Heart right ventricle (tissue), 16 donors: ENCODE measurements around the gene GNAO1. TPM values are rescaled to one million over a fixed set of nuclear protein-coding genes. Genes with fewer than 3 reads are reported as not detected.
"Not testable (repeated sequence)": the region's sequence is repeated elsewhere in the genome, so short reads cannot be mapped to it uniquely, and the experiment has no call there.

Experiments
- ATAC-seq, 8 donors: fragments of 200-7000 bp; cut with Tn5 transposase; one replicate each; pipeline ENCODE4 v1.9.1; 2020; ENCODE audit warnings: mild to moderate bottlenecking in 8 of 8, moderate library complexity in 8 of 8, moderate number of reproducible peaks in 1 of 8
- DNase-seq, 2 donors: peaks; one replicate each; pipeline ENCODE4 v3.0.0-alpha.2; 2020
- H3K27ac ChIP-seq, 10 donors: fragments of 200-600 bp; sonication (generic) in 2 of 10; one replicate each; pipeline versions ENCODE4 v1.5.0 to v1.8.0; 2020 to 2022; ENCODE audit warnings: mild to moderate bottlenecking in 3 of 10
- H3K27me3 ChIP-seq, 7 donors: fragments of 200-600 bp; one replicate each; pipeline ENCODE4 v1.8.0; 2021 to 2022; ENCODE audit warnings: mild to moderate bottlenecking in 2 of 7
- H3K36me3 ChIP-seq, 9 donors: fragments of 200-600 bp; sonication (generic) in 1 of 9; one replicate each; pipeline versions ENCODE4 v1.5.0 to v1.8.0; 2020 to 2022; ENCODE audit warnings: mild to moderate bottlenecking in 2 of 9
- H3K4me1 ChIP-seq, 9 donors: fragments of 200-600 bp; sonication (generic) in 1 of 9; one replicate each; pipeline versions ENCODE4 v1.5.0 to v1.8.0; 2020 to 2022; ENCODE audit warnings: mild to moderate bottlenecking in 4 of 9
- H3K4me3 ChIP-seq, 10 donors: fragments of 200-600 bp; sonication (generic) in 2 of 10; one replicate each; pipeline versions ENCODE4 v1.5.0 to v1.8.0; 2020 to 2022; ENCODE audit warnings: mild to moderate bottlenecking in 7 of 10, moderate library complexity in 2 of 10
- H3K9me3 ChIP-seq, 11 donors: fragments of 200-600 bp in 10 of 11; sonication (generic) in 2 of 11; one replicate each; pipeline versions ENCODE4 v1.5.0 to v1.8.0; 2013 to 2022; ENCODE audit warnings: mild to moderate bottlenecking in 2 of 11, control low read depth in 1 of 11, moderate library complexity in 1 of 11
- WGBS, 2 donors: extraction: QIAGEN DNeasy Blood & Tissue Kit; methylation state at CpG; one replicate each; pipeline ENCODE4 v1.1.7; 2013; ENCODE audit warnings: inconsistent platforms in 1 of 2; 5-methylcytosine and 5-hydroxymethylcytosine counted together
- intact Hi-C, 10 donors: fragments of 100-400 bp; cut with DNase I; formaldehyde crosslinking; loops; one replicate each; pipeline versions ENCODE4 v1.11.1 to v1.14.2; 2022
- polyA plus RNA-seq, 2 donors: library from polyadenylated mRNA; stranded (reverse); fragments of 200-250 nt; gene quantifications; one replicate each; pipeline ENCODE4 v1.2.3, GENCODE V29; 2013
- total RNA-seq, 10 donors: library from RNA; stranded (reverse); fragmentation: NEBNext Ultra II Directional in 3 of 10; extraction: Animal tissue kit (Norgen Biotek cat#: 25700) in 3 of 10; gene quantifications; one replicate each; pipeline versions ENCODE4 v1.2.1 to v1.2.4, GENCODE V29; 2021 to 2023
- TF ChIP-seq, protein P1 (sequence below), 9 donors: fragments of 200-600 bp; sonication (generic) in 2 of 9; IDR thresholded peaks; one replicate each; pipeline versions ENCODE4 v1.5.0 to v1.8.0; 2021 to 2022; ENCODE audit warnings: antibody characterized with exemption in 9 of 9, mild to moderate bottlenecking in 5 of 9, moderate library complexity in 1 of 9
- donor health status: Arrhythmogenic right ventricular cardiomyopathy.
- donor health status: ischemic (EF 13 %, LVEDD 7.1; RV severe dilation, severe dysfunction).
- donor health status: healthy with polysubstance abuse.
- donor health status: DM: no; HTN: yes; CAD: no.
- donor health status: DM: no; HTN: no; CAD: no.
- donor health status: ischemic (EF 25% LVEDD 6.9; RV normal size, moderate dysfunction).
- donor health status: ischemic (EF 25% LVEDD 5.7; RV mildly dilated, moderate dysfunction).
- donor health status: healthy.
- donor health status: DM: yes; HTN: yes; CAD: no.
- donor health status: Ischemic cardiomyopathy.
- donor health status: ischemic (EF 35%, LVEDD 5.7; RV mildly dilated, moderate dysfunction).
- donor health status: nonischemic (EF 11% LVEDD 7.7; RV severe dilation, severe dysfunction).
- donor health status: DM: yes; HTN: yes; CAD: no.
- donor health status: PGD.
- donor health status: ischemic (EF 29% LVEDD 5.4; RV normal size, mild dysfunction).
- donor health status: nonischemic (EF 23%, LVEDD 6.1; RV moderate dilation, normal function).

Gene GNAO1
- total and polyA plus RNA-seq, 12 donors: 1.4 to 36.7 (median 13.5) TPM

- H3K4me3 ChIP-seq, ATAC-seq, DNase-seq, intact Hi-C loops, H3K27ac ChIP-seq, H3K27me3 ChIP-seq, H3K4me1 ChIP-seq: not testable (repeated sequence)
- WGBS, 2 donors: 93% methylated on average over 3 of the region's 3 CpGs
- H3K36me3 ChIP-seq: peaks cover 0 to 99% (median 35%) of the 10 kb centered on the region in 9 donors
- peaks cover 0 to 42% (median 15%) of the 10 kb centered on the region in 11 donors for H3K9me3 ChIP-seq
Measured at GRCh38 chr16:56380778-56381485, 189.6 kb downstream of the GNAO1 start.

DNA sequence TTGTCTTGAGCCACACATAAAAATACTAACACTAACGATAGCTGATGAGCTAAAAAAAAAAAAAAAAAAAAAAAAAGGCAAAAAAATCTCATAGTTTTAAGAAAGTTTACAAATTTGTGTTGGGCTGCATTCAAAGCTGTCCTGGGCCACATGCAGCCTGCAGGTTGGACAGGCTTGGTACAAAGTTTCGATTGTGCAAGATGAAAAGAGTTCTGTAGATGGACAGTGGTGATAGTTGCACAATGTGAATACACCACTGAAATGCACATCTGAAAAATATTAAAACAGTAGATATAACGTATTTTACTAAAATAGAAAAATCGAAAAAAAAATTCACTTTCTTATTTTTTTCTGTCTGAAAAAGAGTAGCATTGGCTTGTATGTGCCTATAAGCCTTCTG is 191.2 kb downstream of the GNAO1 start:
- H3K4me3 ChIP-seq: no peak overlapping the region
- TF ChIP-seq, protein P1, sequence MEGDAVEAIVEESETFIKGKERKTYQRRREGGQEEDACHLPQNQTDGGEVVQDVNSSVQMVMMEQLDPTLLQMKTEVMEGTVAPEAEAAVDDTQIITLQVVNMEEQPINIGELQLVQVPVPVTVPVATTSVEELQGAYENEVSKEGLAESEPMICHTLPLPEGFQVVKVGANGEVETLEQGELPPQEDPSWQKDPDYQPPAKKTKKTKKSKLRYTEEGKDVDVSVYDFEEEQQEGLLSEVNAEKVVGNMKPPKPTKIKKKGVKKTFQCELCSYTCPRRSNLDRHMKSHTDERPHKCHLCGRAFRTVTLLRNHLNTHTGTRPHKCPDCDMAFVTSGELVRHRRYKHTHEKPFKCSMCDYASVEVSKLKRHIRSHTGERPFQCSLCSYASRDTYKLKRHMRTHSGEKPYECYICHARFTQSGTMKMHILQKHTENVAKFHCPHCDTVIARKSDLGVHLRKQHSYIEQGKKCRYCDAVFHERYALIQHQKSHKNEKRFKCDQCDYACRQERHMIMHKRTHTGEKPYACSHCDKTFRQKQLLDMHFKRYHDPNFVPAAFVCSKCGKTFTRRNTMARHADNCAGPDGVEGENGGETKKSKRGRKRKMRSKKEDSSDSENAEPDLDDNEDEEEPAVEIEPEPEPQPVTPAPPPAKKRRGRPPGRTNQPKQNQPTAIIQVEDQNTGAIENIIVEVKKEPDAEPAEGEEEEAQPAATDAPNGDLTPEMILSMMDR (IDR thresholded peaks at IDR 0.05): no peak
- no peak overlapping the region for H3K27ac ChIP-seq
- ATAC-seq (no peak), DNase-seq (no peak)
- peaks cover 0 to 100% (median 41%) of the 10 kb centered on the region in 9 donors for H3K36me3 ChIP-seq
- H3K9me3 ChIP-seq: peaks cover 0 to 39% (median 15%) of the 10 kb centered on the region in 11 donors
- WGBS, 2 donors: 96 to 97% methylated on average over 4 of the region's 4 CpGs
- no peaks in the 10 kb centered on the region for H3K4me1 ChIP-seq
- H3K27me3 ChIP-seq: no peaks in the 10 kb centered on the region
- intact Hi-C loops: no loop called here

GRCh38 chr16:56382901-56383355 is 191.6 kb downstream of the GNAO1 start:
- Histone ChIP-seq H3K4me1 (no peaks in the 10 kb centered on the region), H3K4me3 (no peak overlapping the region), H3K36me3 (peaks cover 0 to 100% (median 41%) of the 10 kb centered on the region in 9 donors), H3K9me3 (peaks cover 0 to 34% (median 15%) of the 10 kb centered on the region in 11 donors), H3K27ac (no peak overlapping the region), H3K27me3 (no peaks in the 10 kb centered on the region)
- DNase-seq (no peak), ATAC-seq (peak in 3 of 8 donors; percentile 13 to 28 (median 27))
- intact Hi-C loops: no loop called here
- WGBS, 2 donors: 69 to 70% methylated on average over 5 of the region's 5 CpGs
- TF ChIP-seq, protein P1 (IDR thresholded peaks at IDR 0.05): no peak

- ATAC-seq: peak in 3 of 8 donors; percentile 25 to 59 (median 54)
- intact Hi-C loops: no loop called here
- peaks cover 0 to 32% (median 15%) of the 10 kb centered on the region in 11 donors for H3K9me3 ChIP-seq
- no peaks in the 10 kb centered on the region for H3K27me3 ChIP-seq
- TF ChIP-seq, protein P1 (IDR thresholded peaks at IDR 0.05): no peak
- no peaks in the 10 kb centered on the region for H3K4me1 ChIP-seq
- H3K4me3 ChIP-seq: no peak overlapping the region
- 94 to 97% methylated on average over 4 of the region's 4 CpGs for WGBS, 2 donors
- peaks cover 0 to 100% (median 47%) of the 10 kb centered on the region in 9 donors for H3K36me3 ChIP-seq
- no peak overlapping the region for H3K27ac ChIP-seq
- DNase-seq: no peak
Measured at GRCh38 chr16:56384074-56384721, 192.9 kb downstream of the GNAO1 start.
